ENCODE measurements around the gene PCDH9. TPM values are rescaled to one million over a fixed set of nuclear protein-coding genes. Genes with fewer than 3 reads are reported as not detected.

Gene PCDH9
- total RNA-seq, 1 donor from 2014 or later = 20.2 TPM

DNA sequence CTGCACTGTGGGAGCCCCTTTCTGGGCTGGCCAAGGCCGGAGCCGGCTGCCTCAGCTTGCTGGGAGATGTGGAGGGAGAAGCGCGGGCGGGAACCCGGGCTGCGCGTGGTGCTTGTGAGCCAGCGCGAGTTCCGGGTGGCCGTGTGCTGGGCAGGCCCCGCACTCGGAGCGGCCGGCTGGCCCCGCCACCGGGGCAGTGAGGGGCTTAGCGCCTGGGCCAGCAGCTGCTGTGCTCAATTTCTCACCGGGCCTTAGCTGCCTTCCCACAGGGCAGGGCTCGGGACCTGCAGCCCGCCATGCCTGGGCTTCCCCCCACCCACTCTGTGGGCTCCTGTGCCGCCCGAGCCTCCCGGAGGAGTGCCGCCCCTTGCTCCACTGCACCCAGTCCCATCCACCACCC is 669.1 kb downstream of the PCDH9 start:
- H3K4me1 Mint-ChIP-seq (ENCODE audit: unreplicated experiment) = peaks cover 5% of the 10 kb centered on the region
- H3K9me3 Mint-ChIP-seq = no peaks in the 10 kb centered on the region
- H3K4me3 Mint-ChIP-seq = no peak overlapping the region
- DNase-seq (ENCODE audit: extremely low spot score, unreplicated experiment) = no peak
- H3K27me3 Mint-ChIP-seq = no peaks in the 10 kb centered on the region
- no peak overlapping the region for H3K27ac Mint-ChIP-seq
- H3K36me3 Mint-ChIP-seq = no peaks in the 10 kb centered on the region
- TF ChIP-seq, protein P1, sequence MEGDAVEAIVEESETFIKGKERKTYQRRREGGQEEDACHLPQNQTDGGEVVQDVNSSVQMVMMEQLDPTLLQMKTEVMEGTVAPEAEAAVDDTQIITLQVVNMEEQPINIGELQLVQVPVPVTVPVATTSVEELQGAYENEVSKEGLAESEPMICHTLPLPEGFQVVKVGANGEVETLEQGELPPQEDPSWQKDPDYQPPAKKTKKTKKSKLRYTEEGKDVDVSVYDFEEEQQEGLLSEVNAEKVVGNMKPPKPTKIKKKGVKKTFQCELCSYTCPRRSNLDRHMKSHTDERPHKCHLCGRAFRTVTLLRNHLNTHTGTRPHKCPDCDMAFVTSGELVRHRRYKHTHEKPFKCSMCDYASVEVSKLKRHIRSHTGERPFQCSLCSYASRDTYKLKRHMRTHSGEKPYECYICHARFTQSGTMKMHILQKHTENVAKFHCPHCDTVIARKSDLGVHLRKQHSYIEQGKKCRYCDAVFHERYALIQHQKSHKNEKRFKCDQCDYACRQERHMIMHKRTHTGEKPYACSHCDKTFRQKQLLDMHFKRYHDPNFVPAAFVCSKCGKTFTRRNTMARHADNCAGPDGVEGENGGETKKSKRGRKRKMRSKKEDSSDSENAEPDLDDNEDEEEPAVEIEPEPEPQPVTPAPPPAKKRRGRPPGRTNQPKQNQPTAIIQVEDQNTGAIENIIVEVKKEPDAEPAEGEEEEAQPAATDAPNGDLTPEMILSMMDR (conservative IDR thresholded peaks at IDR 0.05) = no peak

DNA sequence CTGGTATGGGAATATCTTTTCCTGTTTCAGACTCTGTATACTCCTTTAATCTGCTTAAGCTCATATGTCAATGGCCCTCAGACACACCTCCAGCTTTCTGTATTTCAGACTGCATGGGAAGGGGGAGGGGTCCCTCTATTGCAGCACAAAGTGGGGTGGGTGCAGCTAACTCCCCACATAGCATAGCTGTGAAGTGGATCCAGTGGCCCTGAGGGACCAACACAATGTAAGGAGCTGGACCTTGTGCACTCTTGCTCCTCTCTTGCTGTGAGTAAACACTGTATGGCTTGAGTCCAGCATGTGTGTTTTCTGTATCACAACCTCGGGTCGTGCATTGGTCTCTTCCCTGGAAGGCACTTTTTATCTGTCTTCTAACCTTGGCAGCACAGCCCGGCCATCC is 669.9 kb downstream of the PCDH9 start:
- TF ChIP-seq, protein P1 (conservative IDR thresholded peaks at IDR 0.05) = no peak
- no peaks in the 10 kb centered on the region for H3K27me3 Mint-ChIP-seq
- H3K4me1 Mint-ChIP-seq (ENCODE audit: unreplicated experiment) = peaks cover 5% of the 10 kb centered on the region
- no peak for DNase-seq (ENCODE audit: extremely low spot score, unreplicated experiment)
- no peaks in the 10 kb centered on the region for H3K36me3 Mint-ChIP-seq
- H3K9me3 Mint-ChIP-seq = no peaks in the 10 kb centered on the region
- H3K4me3 Mint-ChIP-seq = no peak overlapping the region
- H3K27ac Mint-ChIP-seq = no peak overlapping the region

DNA sequence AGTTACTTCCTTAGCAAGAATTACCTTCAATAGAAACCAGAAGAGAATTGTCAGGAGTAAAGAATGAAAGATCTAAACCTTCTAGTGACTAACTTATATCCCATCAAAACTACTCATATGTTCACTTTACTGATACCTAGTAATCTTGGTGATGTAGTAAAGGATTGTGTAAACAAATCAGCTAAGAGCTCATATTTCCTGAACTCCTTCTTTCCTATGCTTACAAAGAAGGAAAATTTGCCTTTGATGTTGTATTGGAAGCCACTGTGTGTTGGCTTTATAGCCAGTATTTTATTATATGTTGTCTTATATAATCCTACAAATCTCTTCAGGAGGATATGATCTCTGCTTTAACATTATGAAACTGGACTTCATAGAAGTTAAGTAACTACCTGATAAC is 671.0 kb downstream of the PCDH9 start:
- H3K9me3 Mint-ChIP-seq = no peaks in the 10 kb centered on the region
- H3K4me1 Mint-ChIP-seq (ENCODE audit: unreplicated experiment) = peaks cover 5% of the 10 kb centered on the region
- H3K36me3 Mint-ChIP-seq = no peaks in the 10 kb centered on the region
- no peaks in the 10 kb centered on the region for H3K27me3 Mint-ChIP-seq
- DNase-seq (ENCODE audit: extremely low spot score, unreplicated experiment) = no peak
- TF ChIP-seq, protein P1 (conservative IDR thresholded peaks at IDR 0.05) = no peak
- H3K27ac Mint-ChIP-seq = no peak overlapping the region
- no peak overlapping the region for H3K4me3 Mint-ChIP-seq

DNA sequence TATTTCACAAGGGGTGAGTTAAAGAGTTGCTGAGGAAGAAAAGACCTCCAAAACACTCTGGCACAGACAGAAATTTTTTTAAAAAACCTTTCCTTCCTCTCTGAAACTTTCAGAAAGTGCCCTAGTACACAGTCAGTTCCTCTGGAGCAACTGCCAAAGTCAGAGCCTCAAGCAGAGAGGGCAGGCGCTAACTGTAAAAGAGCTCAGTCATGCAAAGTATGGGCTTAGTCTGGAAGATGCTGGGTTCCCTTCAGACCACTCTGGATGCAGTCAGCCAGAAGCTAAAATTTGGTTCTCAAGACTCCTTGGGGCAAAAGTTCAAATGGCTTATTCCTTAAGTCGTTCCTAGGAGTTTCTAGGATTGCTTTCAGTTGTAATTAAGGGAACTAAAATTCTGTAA is 671.6 kb downstream of the PCDH9 start:
- no peak for DNase-seq (ENCODE audit: extremely low spot score, unreplicated experiment)
- Mint-ChIP-seq H3K4me3 (no peak overlapping the region), H3K9me3 (no peaks in the 10 kb centered on the region), H3K36me3 (no peaks in the 10 kb centered on the region), H3K27me3 (no peaks in the 10 kb centered on the region), H3K27ac (no peak overlapping the region), H3K4me1 (ENCODE audit: unreplicated experiment) (peaks cover 5% of the 10 kb centered on the region)
- TF ChIP-seq, protein P1 (conservative IDR thresholded peaks at IDR 0.05) = no peak

DNA sequence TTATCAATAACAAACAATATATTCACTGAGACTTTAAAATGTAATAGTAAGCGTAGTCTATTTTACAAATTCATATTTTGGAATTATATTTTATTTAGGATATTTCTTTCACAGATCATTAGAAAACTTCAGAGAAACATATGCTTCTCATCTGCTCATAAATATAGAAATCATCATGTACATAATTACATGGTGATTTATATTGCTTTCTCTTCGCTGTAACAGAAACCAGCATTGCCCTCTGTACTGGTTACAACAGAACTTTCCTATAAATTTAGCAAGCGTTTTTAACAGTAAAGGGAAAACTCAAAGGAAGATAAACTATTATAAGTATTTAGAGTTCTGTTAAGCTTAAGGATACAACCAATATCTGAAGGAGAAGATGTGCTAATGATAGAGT is 672.8 kb downstream of the PCDH9 start:
- H3K36me3 Mint-ChIP-seq = no peaks in the 10 kb centered on the region
- H3K4me3 Mint-ChIP-seq = no peak overlapping the region
- TF ChIP-seq, protein P1 (conservative IDR thresholded peaks at IDR 0.05) = no peak
- DNase-seq (ENCODE audit: extremely low spot score, unreplicated experiment) = no peak
- H3K4me1 Mint-ChIP-seq (ENCODE audit: unreplicated experiment) = peaks cover 5% of the 10 kb centered on the region
- no peaks in the 10 kb centered on the region for H3K9me3 Mint-ChIP-seq
- no peaks in the 10 kb centered on the region for H3K27me3 Mint-ChIP-seq
- H3K27ac Mint-ChIP-seq = no peak overlapping the region

DNA sequence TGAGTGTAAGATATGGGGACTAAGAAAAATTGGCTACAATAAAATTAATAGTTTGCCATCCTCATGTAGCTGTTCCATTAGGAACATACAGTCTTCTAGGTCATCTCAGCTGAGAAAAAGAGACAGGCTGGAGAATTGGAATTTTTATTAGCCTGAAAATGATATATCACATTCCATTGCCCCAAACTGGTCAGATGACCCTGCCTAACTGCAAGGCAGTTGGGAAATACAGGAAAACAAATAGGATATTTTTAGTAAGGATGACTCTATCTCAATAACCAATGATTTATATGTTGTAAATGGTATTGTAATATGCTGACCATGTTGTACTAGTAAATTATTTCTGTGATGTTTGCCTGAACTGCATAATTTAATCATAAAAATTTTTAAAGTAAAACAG is 673.8 kb downstream of the PCDH9 start:
- no peak overlapping the region for H3K4me3 Mint-ChIP-seq
- peaks cover 5% of the 10 kb centered on the region for H3K4me1 Mint-ChIP-seq (ENCODE audit: unreplicated experiment)
- no peak for DNase-seq (ENCODE audit: extremely low spot score, unreplicated experiment)
- no peaks in the 10 kb centered on the region for H3K9me3 Mint-ChIP-seq
- no peaks in the 10 kb centered on the region for H3K27me3 Mint-ChIP-seq
- TF ChIP-seq, protein P1 (conservative IDR thresholded peaks at IDR 0.05) = no peak
- no peaks in the 10 kb centered on the region for H3K36me3 Mint-ChIP-seq
- no peak overlapping the region for H3K27ac Mint-ChIP-seq

All from type B pancreatic cell (in vitro differentiated cells).